ENCODE data around the gene STON1. TPM values are rescaled to one million over a fixed set of nuclear protein-coding genes. Genes with fewer than 3 reads are reported as not detected.

The STON1 gene
- total RNA-seq, 2 experiments from 2014 or later, result 2.1 to 3.0 TPM

DNA sequence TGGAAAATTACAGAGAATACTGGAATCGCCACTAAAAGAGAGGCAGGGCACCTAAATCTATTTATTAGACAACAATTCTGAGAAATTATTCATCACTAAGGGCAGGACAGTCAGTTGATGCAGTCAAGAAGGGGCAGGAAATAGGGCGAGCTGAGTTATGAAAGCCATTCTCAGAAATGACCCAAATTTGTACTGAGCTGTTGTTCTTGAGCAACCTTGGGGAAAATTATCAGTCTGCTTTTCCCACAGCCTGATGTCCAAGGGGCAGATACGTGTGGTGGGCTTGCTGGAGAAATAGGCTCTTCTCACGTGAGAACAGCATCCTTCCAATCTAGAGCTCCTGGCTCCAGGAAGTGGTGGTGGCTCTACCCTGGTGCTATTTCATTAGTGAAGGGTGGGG is 38.6 kb downstream of the STON1 start:
- ChIA-PET POLR2A (no interaction called here), CTCF (no interaction called here)
- Mint-ChIP-seq H3K4me1 (peaks cover 42% of the 10 kb centered on the region), H3K9me3 (no peaks in the 10 kb centered on the region), H3K27ac (peak overlapping the region; percentile 7), H3K27me3 (no peaks in the 10 kb centered on the region), H3K36me3 (ENCODE audit: low read depth) (peaks cover 4% of the 10 kb centered on the region), H3K4me3 (no peak overlapping the region)
- no peak for DNase-seq

DNA sequence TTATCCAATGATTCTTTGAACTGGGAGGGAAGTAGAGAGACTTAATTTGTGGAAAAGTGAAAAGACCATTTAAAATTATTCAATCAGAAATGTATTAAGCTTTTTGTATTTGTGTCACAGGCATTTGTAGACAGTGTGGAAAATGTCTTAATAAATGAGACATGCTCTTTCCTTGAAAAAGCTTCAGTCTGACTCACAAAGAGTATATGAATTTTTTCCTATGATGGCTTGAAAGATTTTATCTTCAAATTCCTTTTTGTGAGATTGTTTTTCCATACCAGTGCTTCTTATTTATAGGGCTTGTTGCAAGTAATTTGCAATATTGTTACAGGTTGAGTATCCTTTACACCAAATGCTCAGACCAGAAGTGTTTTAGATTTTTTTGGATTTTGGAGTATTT is 39.5 kb downstream of the STON1 start:
- H3K36me3 Mint-ChIP-seq (ENCODE audit: low read depth), result peaks cover 4% of the 10 kb centered on the region
- H3K27ac Mint-ChIP-seq, result no peak overlapping the region
- CTCF ChIA-PET, result no interaction called here
- H3K27me3 Mint-ChIP-seq, result no peaks in the 10 kb centered on the region
- H3K9me3 Mint-ChIP-seq, result no peaks in the 10 kb centered on the region
- POLR2A ChIA-PET, result no interaction called here
- no peak overlapping the region for H3K4me3 Mint-ChIP-seq
- DNase-seq, result no peak
- peaks cover 48% of the 10 kb centered on the region for H3K4me1 Mint-ChIP-seq

DNA sequence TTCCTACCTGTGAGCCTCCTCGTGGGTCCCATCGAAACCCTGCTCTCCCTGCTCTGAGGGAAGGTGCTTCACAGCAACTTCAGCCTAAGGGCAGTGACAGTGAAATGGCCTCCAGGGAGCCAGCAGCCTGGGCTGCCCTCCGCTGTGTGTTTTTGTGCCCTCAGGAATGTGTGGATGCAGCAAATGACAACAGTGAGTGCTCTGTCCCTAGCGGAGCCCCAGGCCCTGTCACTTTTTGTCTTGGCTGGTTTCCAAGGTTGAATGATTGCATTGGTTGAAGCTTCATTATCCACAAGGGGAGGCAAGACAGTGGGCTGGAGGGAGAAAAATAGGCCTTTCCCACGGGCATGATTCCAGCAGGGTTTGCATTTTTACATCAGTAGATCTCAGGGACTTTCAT is 42.9 kb downstream of the STON1 start:
- Mint-ChIP-seq H3K36me3 (ENCODE audit: low read depth) (peaks cover 4% of the 10 kb centered on the region), H3K4me1 (peaks cover 54% of the 10 kb centered on the region), H3K27ac (no peak overlapping the region), H3K27me3 (no peaks in the 10 kb centered on the region), H3K9me3 (no peaks in the 10 kb centered on the region), H3K4me3 (no peak overlapping the region)
- POLR2A ChIA-PET, result no interaction called here
- no peak for DNase-seq
- CTCF ChIA-PET, result no interaction called here

DNA sequence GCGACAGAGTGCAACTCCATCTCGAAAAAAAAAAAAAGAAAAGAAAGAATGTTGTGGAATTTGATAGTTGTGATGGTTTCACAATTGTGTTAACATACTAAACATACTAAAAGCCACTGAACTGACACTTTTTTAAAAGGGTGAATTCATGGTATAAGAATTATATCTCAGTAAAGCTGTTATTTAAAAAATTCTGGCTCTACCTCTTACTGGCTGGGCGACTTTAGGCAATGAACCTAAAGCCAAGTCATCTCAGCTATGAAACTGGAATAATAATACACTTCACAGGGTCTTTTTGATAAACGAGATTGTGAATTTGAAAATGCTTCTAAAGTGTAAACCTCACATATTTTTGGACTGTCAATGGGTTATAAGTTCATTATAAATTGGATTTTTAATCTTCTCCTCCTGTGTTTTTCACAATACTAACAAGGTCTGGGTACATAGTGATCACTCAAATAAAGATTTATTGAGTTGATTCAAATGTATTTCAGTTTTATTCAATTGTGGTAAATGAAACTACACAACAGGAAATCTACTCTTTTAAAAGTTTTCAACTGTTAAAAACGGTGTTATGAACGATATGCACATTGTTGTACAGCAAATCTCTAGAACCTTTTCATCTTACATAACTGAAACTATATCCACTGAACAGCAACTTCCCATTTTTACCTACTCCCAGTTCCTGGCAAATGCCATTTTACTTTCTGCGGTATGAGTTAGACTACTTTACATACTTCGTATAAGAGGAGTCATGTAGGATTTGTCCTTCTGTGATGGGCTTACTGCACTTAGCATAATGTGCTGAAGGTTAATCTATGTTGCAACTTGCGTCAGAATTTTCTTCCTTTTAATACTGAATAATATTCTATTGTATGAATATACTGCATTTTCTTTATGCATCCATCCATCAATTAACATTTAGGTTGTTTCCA is 44.7 kb downstream of the STON1 start:
- no peaks in the 10 kb centered on the region for H3K9me3 Mint-ChIP-seq
- no peaks in the 10 kb centered on the region for H3K27me3 Mint-ChIP-seq
- peak overlapping the region; percentile 30 for H3K27ac Mint-ChIP-seq
- ChIA-PET POLR2A (no interaction called here), CTCF (no interaction called here)
- H3K36me3 Mint-ChIP-seq (ENCODE audit: low read depth), result peaks cover 4% of the 10 kb centered on the region
- peaks cover 38% of the 10 kb centered on the region for H3K4me1 Mint-ChIP-seq
- H3K4me3 Mint-ChIP-seq, result no peak overlapping the region
- no peak for DNase-seq

DNA sequence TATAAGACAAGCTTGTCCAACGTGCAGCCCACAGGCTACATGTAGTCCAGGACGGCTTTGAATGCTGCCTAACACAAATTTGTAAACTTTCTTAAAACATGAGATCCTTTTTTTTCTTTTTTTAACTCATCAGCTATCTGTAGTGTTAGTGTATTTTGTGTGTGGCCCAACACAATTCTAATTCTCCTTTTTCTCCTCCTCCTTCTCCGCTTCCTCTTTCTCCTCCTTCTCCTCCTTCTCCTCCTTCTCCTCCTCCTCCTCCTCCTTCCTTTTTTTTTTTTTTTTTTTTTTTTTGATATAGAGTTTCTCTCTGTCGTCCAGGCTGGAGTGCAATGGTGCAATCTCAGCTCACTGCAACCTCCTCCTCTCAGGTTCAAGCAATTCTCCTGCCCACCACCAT is 48.4 kb downstream of the STON1 start:
- ChIA-PET CTCF (no interaction called here), POLR2A (no interaction called here)
- H3K4me1 Mint-ChIP-seq, result peaks cover 16% of the 10 kb centered on the region
- no peak overlapping the region for H3K4me3 Mint-ChIP-seq
- H3K27ac Mint-ChIP-seq, result no peak overlapping the region
- no peaks in the 10 kb centered on the region for H3K9me3 Mint-ChIP-seq
- no peak for DNase-seq
- no peaks in the 10 kb centered on the region for H3K27me3 Mint-ChIP-seq
- no peaks in the 10 kb centered on the region for H3K36me3 Mint-ChIP-seq (ENCODE audit: low read depth)

DNA sequence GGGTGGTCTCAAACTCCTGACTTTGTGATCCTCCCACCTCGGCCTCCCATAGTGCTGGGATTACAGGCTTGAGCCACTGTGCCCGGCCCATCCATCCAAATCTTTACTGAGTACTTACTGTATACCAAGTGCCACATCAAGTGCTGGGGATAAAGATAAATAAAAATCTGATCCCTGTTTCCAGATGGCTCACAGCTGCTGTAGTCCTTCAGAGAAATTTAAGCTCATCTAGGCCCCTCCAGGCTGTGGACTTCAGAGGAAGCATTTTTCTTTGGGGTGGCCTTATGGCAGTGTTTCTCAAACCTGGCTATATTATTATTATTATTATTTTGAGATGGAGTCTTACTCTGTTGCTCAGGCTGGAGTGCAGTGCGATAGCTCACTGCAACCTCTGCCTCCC is 54.0 kb downstream of the STON1 start:
- no peak for DNase-seq
- H3K27me3 Mint-ChIP-seq, result no peaks in the 10 kb centered on the region

DNA sequence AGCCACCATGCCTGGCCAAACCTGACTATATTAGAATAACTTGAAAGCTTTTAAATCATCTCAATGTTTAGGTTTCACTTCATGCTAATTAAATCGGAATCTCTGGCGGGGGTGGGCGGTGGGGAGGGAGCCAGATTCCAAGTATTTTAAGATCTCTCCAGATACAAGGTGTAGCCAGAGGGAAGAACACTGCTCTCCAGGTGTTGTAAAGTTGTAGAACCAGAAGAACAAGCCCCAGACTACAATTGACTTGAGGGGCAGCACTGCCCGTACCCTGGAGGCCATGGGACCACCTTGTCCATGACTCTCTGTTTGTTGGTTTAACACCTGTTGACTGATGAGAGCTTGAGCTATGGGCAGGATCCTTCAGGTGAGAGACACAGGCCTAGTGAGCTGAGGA is 54.6 kb downstream of the STON1 start:
- CTCF ChIA-PET, result no interaction called here
- Mint-ChIP-seq H3K27me3 (no peaks in the 10 kb centered on the region), H3K36me3 (ENCODE audit: low read depth) (no peaks in the 10 kb centered on the region)

More for the DNA sequence above, 54.0 kb downstream of the STON1 start:
- Mint-ChIP-seq H3K36me3 (ENCODE audit: low read depth) (no peaks in the 10 kb centered on the region), H3K4me1 (peaks cover 3% of the 10 kb centered on the region), H3K4me3 (no peak overlapping the region), H3K9me3 (no peaks in the 10 kb centered on the region), H3K27ac (no peak overlapping the region)
- POLR2A ChIA-PET, result no interaction called here
- CTCF ChIA-PET, result no interaction called here

DNA sequence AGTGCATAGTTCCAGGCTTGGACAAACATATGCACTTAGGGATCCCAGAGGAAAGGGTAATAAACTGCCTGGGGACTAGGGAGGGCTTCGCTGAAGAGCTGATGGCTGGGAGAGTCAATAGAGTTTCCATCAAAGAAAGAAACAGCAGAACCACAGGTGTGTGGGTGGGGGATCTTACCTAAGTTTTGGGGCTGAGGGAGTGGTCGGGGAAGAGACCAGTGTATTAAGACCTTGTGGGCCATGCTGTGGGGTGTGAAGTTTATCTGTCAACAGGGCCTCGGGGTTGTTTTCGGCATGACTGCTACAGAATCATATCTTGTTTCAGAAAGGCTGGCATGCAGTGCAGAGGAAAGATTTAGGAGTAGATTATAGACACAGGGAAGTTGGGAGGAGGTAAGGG is 56.5 kb downstream of the STON1 start:
- POLR2A ChIA-PET, result no interaction called here
- CTCF ChIA-PET, result interaction anchor here (1.2 kb wide), 1 partner anchor 14 kb away, joined by 3 read pairs; no protein-coding TSS in a partner anchor
- Mint-ChIP-seq H3K4me1 (peaks cover 6% of the 10 kb centered on the region), H3K27ac (no peak overlapping the region), H3K9me3 (no peaks in the 10 kb centered on the region), H3K4me3 (no peak overlapping the region), H3K27me3 (no peaks in the 10 kb centered on the region), H3K36me3 (ENCODE audit: low read depth) (no peaks in the 10 kb centered on the region)
- DNase-seq, result no peak

More for the DNA sequence above, 54.6 kb downstream of the STON1 start:
- Mint-ChIP-seq H3K9me3 (no peaks in the 10 kb centered on the region), H3K4me3 (no peak overlapping the region), H3K27ac (no peak overlapping the region), H3K4me1 (peaks cover 6% of the 10 kb centered on the region)
- DNase-seq, result no peak
- POLR2A ChIA-PET, result no interaction called here

DNA sequence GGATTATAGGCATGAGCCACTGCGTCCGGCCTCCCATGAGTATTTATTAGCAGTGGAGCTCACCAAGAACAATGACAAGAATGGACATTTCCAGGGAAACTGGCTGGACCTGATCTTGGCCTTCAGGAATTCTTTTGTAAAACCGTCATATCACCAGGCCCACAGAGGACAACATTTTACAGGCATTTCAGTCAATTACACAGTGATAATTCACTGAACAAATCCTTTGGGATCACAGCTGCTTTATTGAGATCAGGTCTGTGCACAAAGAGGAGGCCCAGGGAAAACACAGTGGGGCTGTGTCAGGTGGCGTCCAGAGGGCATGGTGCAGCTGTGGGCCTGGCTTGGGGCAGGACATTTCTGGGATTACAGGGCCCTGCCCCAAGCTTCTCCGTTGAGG is 57.6 kb downstream of the STON1 start:
- ChIA-PET CTCF (no interaction called here), POLR2A (no interaction called here)
- Mint-ChIP-seq H3K4me3 (no peak overlapping the region), H3K4me1 (peaks cover 6% of the 10 kb centered on the region), H3K9me3 (no peaks in the 10 kb centered on the region), H3K36me3 (ENCODE audit: low read depth) (no peaks in the 10 kb centered on the region), H3K27ac (no peak overlapping the region), H3K27me3 (no peaks in the 10 kb centered on the region)
- no peak for DNase-seq

DNA sequence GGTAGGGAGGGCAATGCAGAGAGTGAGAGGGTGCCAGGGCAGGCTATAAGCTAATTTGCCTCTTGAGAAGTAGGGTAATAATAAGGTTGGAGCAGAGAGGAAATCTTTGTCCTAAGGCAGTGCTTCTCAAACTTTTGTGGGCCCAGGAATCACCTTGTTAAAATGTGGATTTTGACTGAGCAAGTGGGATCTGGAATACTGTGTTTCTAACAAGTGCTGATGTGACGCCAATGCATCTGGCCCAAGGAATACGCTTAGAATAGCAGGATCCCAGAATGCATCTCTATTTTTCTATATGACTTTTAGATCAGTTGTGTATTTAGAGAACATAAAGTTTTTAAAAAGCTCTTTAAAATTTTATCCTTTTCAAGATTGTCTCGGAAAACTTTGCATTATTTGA is 58.0 kb downstream of the STON1 start:
- POLR2A ChIA-PET, result no interaction called here
- H3K4me3 Mint-ChIP-seq, result no peak overlapping the region
- H3K36me3 Mint-ChIP-seq (ENCODE audit: low read depth), result no peaks in the 10 kb centered on the region
- H3K4me1 Mint-ChIP-seq, result peaks cover 6% of the 10 kb centered on the region
- no peak overlapping the region for H3K27ac Mint-ChIP-seq
- DNase-seq, result no peak
- H3K27me3 Mint-ChIP-seq, result no peaks in the 10 kb centered on the region
- CTCF ChIA-PET, result no interaction called here
- no peaks in the 10 kb centered on the region for H3K9me3 Mint-ChIP-seq

DNA sequence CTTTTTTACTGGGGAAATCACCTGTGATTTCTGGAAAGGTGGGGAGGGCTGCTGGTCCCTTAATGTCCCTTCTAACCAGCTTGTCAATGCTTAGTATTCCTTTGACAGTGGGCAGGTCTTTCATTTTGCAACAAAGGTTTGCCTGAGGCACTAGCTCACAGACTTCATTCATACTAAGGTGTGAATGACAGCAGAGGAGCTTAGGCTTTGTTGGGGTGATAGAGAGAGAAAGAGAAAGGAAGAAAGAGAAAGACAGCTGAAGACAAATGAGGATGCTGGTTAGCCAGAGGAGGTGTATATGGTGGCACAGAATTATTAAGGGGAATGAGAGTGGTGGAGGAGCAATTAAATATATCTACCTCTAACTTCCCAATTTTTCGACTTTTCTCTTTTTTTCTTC is 58.8 kb downstream of the STON1 start:
- no peaks in the 10 kb centered on the region for H3K27me3 Mint-ChIP-seq
- ChIA-PET POLR2A (no interaction called here), CTCF (no interaction called here)
- H3K27ac Mint-ChIP-seq, result no peak overlapping the region
- no peak for DNase-seq
- no peak overlapping the region for H3K4me3 Mint-ChIP-seq
- H3K4me1 Mint-ChIP-seq, result peaks cover 6% of the 10 kb centered on the region
- H3K36me3 Mint-ChIP-seq (ENCODE audit: low read depth), result no peaks in the 10 kb centered on the region
- no peaks in the 10 kb centered on the region for H3K9me3 Mint-ChIP-seq

DNA sequence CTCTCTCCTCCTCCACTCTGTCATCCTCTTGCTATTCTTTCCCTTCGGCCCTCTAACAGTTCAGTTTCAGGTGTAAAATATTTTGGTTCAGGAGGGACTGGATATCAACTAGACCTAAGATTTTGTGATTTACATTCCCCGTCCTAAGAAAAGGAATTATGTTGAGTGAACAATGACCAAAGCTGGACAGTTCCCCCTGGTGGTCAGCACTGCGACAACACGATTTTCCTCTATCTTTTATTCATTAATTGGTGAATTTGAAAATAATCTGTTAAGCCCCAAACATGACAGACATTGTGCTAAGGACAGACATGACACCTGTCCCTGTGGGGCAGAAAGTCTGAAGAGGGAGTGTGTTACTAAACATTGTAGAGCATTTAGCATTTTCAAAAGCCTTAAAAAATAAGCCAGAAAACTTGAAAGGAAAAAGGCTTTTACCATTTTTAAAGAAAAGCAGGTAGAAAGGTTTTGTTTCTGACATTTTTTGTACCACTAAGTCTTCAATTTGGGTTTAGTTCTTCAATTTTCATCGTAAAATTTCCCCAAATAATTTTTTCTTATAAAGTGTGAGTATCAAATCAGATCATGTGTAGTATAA is 59.3 kb downstream of the STON1 start:
- H3K9me3 Mint-ChIP-seq, result no peaks in the 10 kb centered on the region
- POLR2A ChIA-PET, result no interaction called here
- peaks cover 6% of the 10 kb centered on the region for H3K4me1 Mint-ChIP-seq
- CTCF ChIA-PET, result no interaction called here
- H3K27me3 Mint-ChIP-seq, result no peaks in the 10 kb centered on the region
- no peak for DNase-seq
- no peak overlapping the region for H3K27ac Mint-ChIP-seq
- no peaks in the 10 kb centered on the region for H3K36me3 Mint-ChIP-seq (ENCODE audit: low read depth)
- H3K4me3 Mint-ChIP-seq, result no peak overlapping the region

DNA sequence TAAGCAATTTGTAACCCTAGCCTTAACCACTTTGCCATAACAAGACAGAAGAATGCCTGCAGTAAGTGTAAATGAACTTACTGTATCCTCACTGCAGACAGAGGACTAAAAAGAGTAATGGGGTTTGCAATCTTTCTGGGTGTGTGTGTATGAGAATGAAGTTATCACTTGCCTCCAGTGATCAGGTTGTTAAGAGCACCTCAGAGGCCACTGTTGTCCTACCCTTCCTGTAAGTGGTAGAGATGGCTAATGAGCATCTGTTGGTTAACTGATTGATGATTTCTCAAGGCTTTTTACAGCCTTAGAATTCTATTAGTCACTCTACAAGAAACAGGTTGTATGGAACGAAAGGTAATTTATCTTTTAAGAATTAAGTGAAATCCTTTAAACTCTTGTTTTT is 60.1 kb downstream of the STON1 start:
- Mint-ChIP-seq H3K9me3 (no peaks in the 10 kb centered on the region), H3K4me3 (no peak overlapping the region), H3K4me1 (peaks cover 6% of the 10 kb centered on the region), H3K36me3 (ENCODE audit: low read depth) (no peaks in the 10 kb centered on the region), H3K27me3 (no peaks in the 10 kb centered on the region), H3K27ac (no peak overlapping the region)
- ChIA-PET POLR2A (no interaction called here), CTCF (no interaction called here)
- no peak for DNase-seq

DNA sequence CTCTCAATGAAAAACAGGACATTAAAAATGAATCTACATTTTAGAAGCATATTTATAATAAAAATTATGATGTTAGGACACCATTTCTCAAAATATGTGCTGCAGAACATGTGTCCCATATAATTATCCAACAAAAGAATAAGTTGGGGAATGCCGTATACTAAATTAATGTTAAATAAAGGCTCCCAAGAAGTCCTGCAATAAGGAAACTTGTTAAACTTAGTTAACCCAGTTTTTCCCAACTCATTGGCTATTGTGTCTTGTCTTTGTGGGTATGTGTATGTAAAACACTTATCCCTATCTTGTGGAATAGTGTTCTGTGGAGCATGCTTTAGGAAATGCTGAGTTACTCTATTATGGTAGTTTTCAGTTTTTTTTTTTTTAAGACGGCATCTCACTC is 62.1 kb downstream of the STON1 start:
- H3K9me3 Mint-ChIP-seq, result no peaks in the 10 kb centered on the region
- H3K36me3 Mint-ChIP-seq (ENCODE audit: low read depth), result no peaks in the 10 kb centered on the region
- H3K27me3 Mint-ChIP-seq, result no peaks in the 10 kb centered on the region
- no peak for DNase-seq
- ChIA-PET POLR2A (no interaction called here), CTCF (interaction anchor here (1.0 kb wide), 1 partner anchor 8 kb away, joined by 3 read pairs; no protein-coding TSS in a partner anchor)
- H3K27ac Mint-ChIP-seq, result no peak overlapping the region
- no peak overlapping the region for H3K4me3 Mint-ChIP-seq
- peaks cover 6% of the 10 kb centered on the region for H3K4me1 Mint-ChIP-seq
